Spleen (tissue), 11 donors: ENCODE measurements around the gene MYO18A. TPM values are rescaled to one million over a fixed set of nuclear protein-coding genes. Genes with fewer than 3 reads are reported as not detected.

Source experiments
- DNase-seq: peaks from one replicate; pipeline ENCODE4 v3.0.0-alpha.2; 2020
- H3K27ac ChIP-seq, 8 donors: fragments of 200-600 bp; sonication (generic) in 7 of 8; 1 replicate in 4 of 8; 2 replicates in 4 of 8; pipeline versions ENCODE4 v1.5.0 to v1.8.0; 2016 to 2021; ENCODE audit warnings: inconsistent platforms in 4 of 8, mild to moderate bottlenecking in 4 of 8, moderate library complexity in 1 of 8
- H3K27me3 ChIP-seq, 7 donors: fragments of 200-600 bp; sonication (generic) in 6 of 7; replicated peaks in 1 of 7; 1 replicate in 4 of 7; 2 replicates in 3 of 7; pipeline versions ENCODE4 v1.5.0 to v1.8.0; 2016 to 2021; ENCODE audit warnings: inconsistent platforms in 3 of 7, mild to moderate bottlenecking in 1 of 7
- H3K36me3 ChIP-seq, 6 donors: fragments of 200-600 bp; sonication (generic) in 5 of 6; 1 replicate in 4 of 6; 2 replicates in 2 of 6; pipeline versions ENCODE4 v1.5.0 to v1.8.0; 2016 to 2021; ENCODE audit warnings: inconsistent platforms in 2 of 6
- H3K4me1 ChIP-seq, 6 donors: fragments of 200-600 bp; sonication (generic) in 5 of 6; 1 replicate in 3 of 6; 2 replicates in 3 of 6; pipeline versions ENCODE4 v1.5.0 to v1.8.0; 2016 to 2021; ENCODE audit warnings: inconsistent platforms in 3 of 6
- H3K4me3 ChIP-seq, 8 donors: fragments of 200-600 bp; sonication (generic) in 7 of 8; 1 replicate in 4 of 8; 2 replicates in 4 of 8; pipeline versions ENCODE4 v1.5.0 to v1.8.0; 2016 to 2021; ENCODE audit warnings: inconsistent platforms in 4 of 8, mild to moderate bottlenecking in 4 of 8, moderate library complexity in 2 of 8
- H3K9me3 ChIP-seq, 8 donors: fragments of 200-600 bp; sonication (generic) in 7 of 8; 1 replicate in 4 of 8; 2 replicates in 4 of 8; pipeline versions ENCODE4 v1.5.0 to v1.8.0; 2016 to 2021; ENCODE audit warnings: inconsistent platforms in 4 of 8
- CTCF ChIP-seq, 11 experiments: fragments of 200-600 bp in 7 of 11; fragments of 450-650 bp in 4 of 11; sonication (generic) in 4 of 11; IDR thresholded peaks in 8 of 11; conservative IDR thresholded peaks in 3 of 11; 1 replicate in 7 of 11; 2 replicates in 4 of 11; pipeline versions ENCODE4 v1.4.0 to v1.8.0; 2016 to 2021; ENCODE audit warnings: antibody characterized with exemption in 11 of 11, inconsistent platforms in 4 of 11, mild to moderate bottlenecking in 1 of 11
- POLR2A ChIP-seq, 3 donors: fragments of 450-650 bp; IDR thresholded peaks; one replicate each; pipeline ENCODE4 v1.5.1; 2017; ENCODE audit warnings: antibody characterized with exemption in 3 of 3, mild to moderate bottlenecking in 1 of 3
- POLR2AphosphoS5 ChIP-seq, 3 donors: sonication (generic); formaldehyde crosslinking; IDR thresholded peaks; one replicate each; pipeline ENCODE4 v1.5.1; 2017; ENCODE audit warnings: antibody characterized with exemption in 3 of 3
- WGBS, 5 donors: extraction: QIAGEN DNeasy Blood & Tissue Kit in 3 of 5; methylation state at CpG; one replicate each; pipeline versions ENCODE4 v1.1.5 to v1.1.7; 2013 to 2018; 5-methylcytosine and 5-hydroxymethylcytosine counted together
- intact Hi-C: fragments of 100-400 bp; cut with DNase I; formaldehyde crosslinking; loops from one replicate; pipeline ENCODE4 v1.15.0; 2023; ENCODE audit warnings: low total_unique reads
- polyA plus RNA-seq, 3 donors: library from polyadenylated mRNA; stranded (reverse); fragments of 200-250 nt; gene quantifications; one replicate each; pipeline ENCODE4 v1.2.1, GENCODE V29; 2013
- total RNA-seq, 7 donors: library from RNA; depleted of rRNA in 3 of 7; stranded (reverse); fragments of >200 nt in 3 of 7; fragmentation: NEBNext Ultra II Directional in 4 of 7; extraction: Animal tissue kit (Norgen Biotek cat#: 25700) in 4 of 7; gene quantifications; one replicate each; pipeline versions ENCODE4 v1.1.0 to v1.2.1, GENCODE V29; 2016 to 2021
- donor health status: healthy with polysubstance abuse.
- donor health status: DM: no; HTN: no; CAD: no; lungs with moderate emphysema.
- donor health status: DM: no; HTN: no; CAD: no.
- donor health status: Bipolar disorder and iron deficiency.
- donor health status: healthy.
- donor health status: DM: no; HTN: no; CAD: no.
- donor health status: DM: yes; HTN: yes; CAD: no.

MYO18A gene
- total and polyA plus RNA-seq, 10 donors: 24.2 to 114 (median 68.0) TPM

GRCh38 chr17:29162909-29163341 lies 17.3 kb downstream of the MYO18A start:
- Histone ChIP-seq H3K27me3 (no peaks in the 10 kb centered on the region), H3K36me3 (peaks cover 0 to 21% (median 7%) of the 10 kb centered on the region in 6 donors), H3K4me1 (peaks cover 0 to 60% (median 39%) of the 10 kb centered on the region in 6 donors), H3K9me3 (no peaks in the 10 kb centered on the region), H3K4me3 (no peak overlapping the region), H3K27ac (peak overlapping the region in 4 of 8 donors; percentile 18 to 45 (median 43))
- intact Hi-C loops: no loop called here
- 70 to 84% (median 83%) methylated on average over 5 to 6 of the region's 6 CpGs for WGBS, 5 donors
- peak; percentile 55 for DNase-seq
- no peak for TF ChIP-seq POLR2AphosphoS5 (IDR thresholded peaks at IDR 0.05)
- no peak for TF ChIP-seq POLR2A (IDR thresholded peaks at IDR 0.05)
- TF ChIP-seq CTCF (IDR thresholded peaks at IDR 0.05 in 8 of 11, conservative IDR thresholded peaks at IDR 0.05 in 3 of 11): no peak

- Histone ChIP-seq H3K4me1 (peaks cover 0 to 63% (median 37%) of the 10 kb centered on the region in 6 donors), H3K27ac (peak overlapping the region in 4 of 8 donors; percentile 18 to 45 (median 43)), H3K36me3 (peaks cover 0 to 21% (median 7%) of the 10 kb centered on the region in 6 donors), H3K27me3 (no peaks in the 10 kb centered on the region), H3K9me3 (no peaks in the 10 kb centered on the region), H3K4me3 (no peak overlapping the region)
- TF ChIP-seq POLR2AphosphoS5 (IDR thresholded peaks at IDR 0.05) (no peak), POLR2A (IDR thresholded peaks at IDR 0.05) (no peak), CTCF (IDR thresholded peaks at IDR 0.05 in 8 of 11, conservative IDR thresholded peaks at IDR 0.05 in 3 of 11) (no peak)
- intact Hi-C loops: no loop called here
- WGBS, 5 donors: 87 to 96% (median 91%) methylated on average over 8 to 11 of the region's 11 CpGs
- DNase-seq: no peak
These were observed 17.9 kb downstream of the MYO18A start for GRCh38 chr17:29162082-29162908.

GRCh38 chr17:29160253-29160652 lies 19.9 kb downstream of the MYO18A start:
- peak; percentile 22 for DNase-seq
- peaks cover 6 to 82% (median 56%) of the 10 kb centered on the region in 6 donors for H3K4me1 ChIP-seq
- peaks cover 0 to 5% (median 0%) of the 10 kb centered on the region in 6 donors for H3K36me3 ChIP-seq
- no peaks in the 10 kb centered on the region for H3K27me3 ChIP-seq
- TF ChIP-seq POLR2A (IDR thresholded peaks at IDR 0.05): no peak
- TF ChIP-seq CTCF (IDR thresholded peaks at IDR 0.05 in 8 of 11, conservative IDR thresholded peaks at IDR 0.05 in 3 of 11): no peak
- no peak for TF ChIP-seq POLR2AphosphoS5 (IDR thresholded peaks at IDR 0.05)
- intact Hi-C loops: no loop called here
- H3K9me3 ChIP-seq: no peaks in the 10 kb centered on the region
- H3K27ac ChIP-seq: peak overlapping the region in 5 of 8 donors; percentile 65 to 82 (median 79)
- no peak overlapping the region for H3K4me3 ChIP-seq
- WGBS, 5 donors: 74 to 82% (median 79%) methylated on average over 2 of the region's 2 CpGs

GRCh38 chr17:29159306-29159860 lies 20.8 kb downstream of the MYO18A start:
- DNase-seq: peak; percentile 47
- Histone ChIP-seq H3K27ac (peak overlapping the region in 7 of 8 donors; percentile 63 to 82 (median 77)), H3K4me3 (peak overlapping the region in 1 of 8 donors; percentile 26), H3K27me3 (no peaks in the 10 kb centered on the region), H3K36me3 (no peaks in the 10 kb centered on the region), H3K9me3 (no peaks in the 10 kb centered on the region), H3K4me1 (peaks cover 15 to 82% (median 62%) of the 10 kb centered on the region in 6 donors)
- TF ChIP-seq POLR2AphosphoS5 (IDR thresholded peaks at IDR 0.05) (no peak), POLR2A (IDR thresholded peaks at IDR 0.05) (no peak), CTCF (IDR thresholded peaks at IDR 0.05 in 8 of 11, conservative IDR thresholded peaks at IDR 0.05 in 3 of 11) (no peak)
- intact Hi-C loops: no loop called here
- 49 to 68% (median 58%) methylated on average over 3 of the region's 3 CpGs for WGBS, 5 donors
